GM23338 (cell line): ENCODE data around the gene TLX3. TPM values are rescaled to one million over a fixed set of nuclear protein-coding genes. Genes with fewer than 3 reads are reported as not detected.

ENCODE experiments used
- ATAC-seq: fragments of 200-7000 bp; cut with Tn5 transposase; 3 replicates; pipeline ENCODE4 v1.9.1; 2020
- DNase-seq: peaks from one replicate; pipeline ENCODE4 v3.0.0-alpha.2; 2015; ENCODE audit warnings: low spot score
- H2AFZ ChIP-seq: fragments of 200-600 bp; sonication (generic); 2 replicates; pipeline ENCODE4 v1.8.0; 2016; ENCODE audit warnings: antibody characterized with exemption, mild to moderate bottlenecking, moderate library complexity
- H3F3A ChIP-seq: fragments of 200-600 bp; sonication (generic); replicated peaks from 2 replicates; pipeline ENCODE4 v1.8.0; 2017; ENCODE audit warnings: antibody characterized with exemption, mixed run types, low read depth
- H3K27ac ChIP-seq: fragments of 200-600 bp; sonication (generic); 2 replicates; pipeline ENCODE4 v1.6.1; 2016; ENCODE audit warnings: low read depth
- H3K27me3 ChIP-seq: fragments of 200-600 bp; sonication (generic); 2 replicates; pipeline ENCODE4 v1.8.0; 2016; ENCODE audit warnings: mild to moderate bottlenecking, mixed run types, moderate library complexity; ENCODE audit not compliant: insufficient read depth
- H3K36me3 ChIP-seq: fragments of 200-600 bp; sonication (generic); 2 replicates; pipeline ENCODE4 v1.8.0; 2016; ENCODE audit warnings: mild to moderate bottlenecking; ENCODE audit not compliant: insufficient read depth
- H3K4me1 ChIP-seq: fragments of 200-600 bp; sonication (generic); 2 replicates; pipeline ENCODE4 v1.8.0; 2016; ENCODE audit warnings: mild to moderate bottlenecking, moderate library complexity; ENCODE audit not compliant: insufficient read depth
- H3K4me2 ChIP-seq: fragments of 200-600 bp; sonication (generic); 2 replicates; pipeline ENCODE4 v1.7.1; 2017; ENCODE audit warnings: mixed run types
- H3K4me3 ChIP-seq: fragments of 200-600 bp; sonication (generic); 2 replicates; pipeline ENCODE4 v1.6.1; 2016; ENCODE audit warnings: mixed run types
- H3K79me2 ChIP-seq: fragments of 200-600 bp; sonication (generic); replicated peaks from 2 replicates; pipeline ENCODE4 v1.8.0; 2017; ENCODE audit warnings: mild to moderate bottlenecking; ENCODE audit not compliant: insufficient read depth
- H3K9me2 ChIP-seq: fragments of 200-600 bp; sonication (generic); 2 replicates; pipeline ENCODE4 v1.8.0; 2017; ENCODE audit not compliant: insufficient read depth
- H4K20me1 ChIP-seq: fragments of 200-600 bp; sonication (generic); replicated peaks from 2 replicates; pipeline ENCODE4 v1.8.0; 2017; ENCODE audit warnings: mild to moderate bottlenecking; ENCODE audit not compliant: insufficient read depth
- H3K27ac Mint-ChIP-seq: 2 replicates; pipeline ENCODE4 v1.8.0; 2020; ENCODE audit warnings: inconsistent platforms, mild to moderate bottlenecking, moderate library complexity, mixed read lengths
- H3K27me3 Mint-ChIP-seq: 3 replicates; pipeline ENCODE4 v1.8.0; 2022; ENCODE audit warnings: low read depth, mild to moderate bottlenecking, moderate library complexity, mixed read lengths, inconsistent platforms; ENCODE audit not compliant: insufficient read depth, poor library complexity
- H3K36me3 Mint-ChIP-seq: 3 replicates; pipeline ENCODE4 v1.8.0; 2021; ENCODE audit warnings: low read depth, mild to moderate bottlenecking, inconsistent platforms, moderate library complexity, mixed read lengths
- H3K4me1 Mint-ChIP-seq: 3 replicates; pipeline ENCODE4 v1.8.0; 2020; ENCODE audit warnings: mild to moderate bottlenecking, inconsistent platforms, mixed read lengths
- H3K4me3 Mint-ChIP-seq: 3 replicates; pipeline ENCODE4 v1.8.0; 2021; ENCODE audit warnings: moderate library complexity, mild to moderate bottlenecking, inconsistent platforms, mixed read lengths
- H3K9me3 Mint-ChIP-seq: 3 replicates; pipeline ENCODE4 v1.8.0; 2020; ENCODE audit warnings: moderate library complexity, mild to moderate bottlenecking, inconsistent platforms, mixed read lengths
- CREB1 ChIP-seq: fragments of 250-450 bp; sonication (Bioruptor Pico); IDR thresholded peaks from 2 replicates; pipeline ENCODE4 v1.5.0; 2020; ENCODE audit warnings: low read depth, mild to moderate bottlenecking, moderate library complexity
- CTCF ChIP-seq, 2 experiments: fragments of 200-600 bp in 1 of 2; sonication (generic) in 1 of 2; conservative IDR thresholded peaks; 2 replicates each; pipeline versions ENCODE4 v1.5.1 to v1.6.1; 2016 to 2017; ENCODE audit warnings: antibody characterized with exemption in 2 of 2, low read depth in 2 of 2, mild to moderate bottlenecking in 2 of 2, moderate library complexity in 1 of 2
- ETS1 ChIP-seq: IDR thresholded peaks from 2 replicates; pipeline ENCODE4 v1.6.1; 2016; ENCODE audit warnings: antibody characterized with exemption
- EZH2 ChIP-seq: fragments of 200-600 bp; sonication (generic); IDR thresholded peaks from one replicate; pipeline ENCODE4 v1.8.0; 2017; ENCODE audit warnings: antibody characterized with exemption, mild to moderate bottlenecking, low read depth; ENCODE audit not compliant: unreplicated experiment
- EZH2phosphoT487 ChIP-seq: fragments of 200-600 bp; sonication (generic); IDR thresholded peaks from one replicate; pipeline ENCODE4 v1.8.1; 2018; ENCODE audit warnings: antibody characterized with exemption; ENCODE audit not compliant: unreplicated experiment
- JUNB ChIP-seq: IDR thresholded peaks from one replicate; pipeline ENCODE4 v1.6.1; 2016; ENCODE audit warnings: antibody characterized with exemption; ENCODE audit not compliant: unreplicated experiment
- ZNF114 ChIP-seq: fragments of 250-450 bp; sonication (Bioruptor Pico); IDR thresholded peaks from 2 replicates; pipeline ENCODE4 v1.5.0; 2020; ENCODE audit warnings: mild to moderate bottlenecking, moderate library complexity
- ZNF462 ChIP-seq: fragments of 250-450 bp; sonication (Bioruptor Pico); IDR thresholded peaks from 2 replicates; pipeline ENCODE4 v1.5.0; 2020; ENCODE audit warnings: mild to moderate bottlenecking, moderate library complexity
- polyA plus RNA-seq: library from polyadenylated mRNA; unstranded; fragments of >200 nt; fragmentation: Nextera tagmentation; extraction: Ambion mirVana; gene quantifications from 2 replicates; pipeline ENCODE4 v1.2.1, GENCODE V29; 2016
- total RNA-seq: library from RNA; depleted of rRNA; stranded (reverse); fragments of >200 nt; shearing (Covaris generic); gene quantifications from 2 replicates; pipeline ENCODE4 v1.2.3, GENCODE V29; 2014

Gene TLX3
- total and polyA plus RNA-seq, 2 experiments from 2014 or later: 0.83 TPM; not detected in 1

GRCh38 chr5:171312129-171312974 lies 3.3 kb downstream of the TLX3 start:
- H3K27me3 Mint-ChIP-seq: peaks cover 96% of the 10 kb centered on the region
- Histone ChIP-seq H3K9me2 (no peaks in the 10 kb centered on the region), H3K27me3 (peaks cover 100% of the 10 kb centered on the region), H4K20me1 (peaks cover 10% of the 10 kb centered on the region), H3K79me2 (no peaks in the 10 kb centered on the region), H3K4me1 (peaks cover 37% of the 10 kb centered on the region), H3K36me3 (no peaks in the 10 kb centered on the region), H3F3A (peaks cover 10% of the 10 kb centered on the region; the same call in 1 of the 2 replicates), H3K4me3 (peak overlapping the region; percentile 52), H3K4me2 (peak overlapping the region; percentile 82), H2AFZ (no peak overlapping the region), H3K27ac (no peak overlapping the region)
- TF ChIP-seq ZNF114 (no peak), CTCF (conservative IDR thresholded peaks at IDR 0.05; ENCODE audit: low read depth in 2 of 2) (no peak), ZNF462 (CRISPR knock-in tag) (no peak), EZH2phosphoT487 (peak; percentile 78), JUNB (no peak), CREB1 (CRISPR knock-in tag) (peak; percentile 97), ETS1 (no peak), EZH2 (peak; percentile 77)
- peak overlapping the region; percentile 63 for H3K4me3 Mint-ChIP-seq
- DNase-seq (peak; percentile 45), ATAC-seq (no peak)
- peaks cover 41% of the 10 kb centered on the region for H3K4me1 Mint-ChIP-seq
- H3K36me3 Mint-ChIP-seq: no peaks in the 10 kb centered on the region; the same call in 2 of the 3 replicates
- H3K9me3 Mint-ChIP-seq: peaks cover 12% of the 10 kb centered on the region
- no peak overlapping the region for H3K27ac Mint-ChIP-seq
